ENCODE data around the gene DNAJC18.

DNA sequence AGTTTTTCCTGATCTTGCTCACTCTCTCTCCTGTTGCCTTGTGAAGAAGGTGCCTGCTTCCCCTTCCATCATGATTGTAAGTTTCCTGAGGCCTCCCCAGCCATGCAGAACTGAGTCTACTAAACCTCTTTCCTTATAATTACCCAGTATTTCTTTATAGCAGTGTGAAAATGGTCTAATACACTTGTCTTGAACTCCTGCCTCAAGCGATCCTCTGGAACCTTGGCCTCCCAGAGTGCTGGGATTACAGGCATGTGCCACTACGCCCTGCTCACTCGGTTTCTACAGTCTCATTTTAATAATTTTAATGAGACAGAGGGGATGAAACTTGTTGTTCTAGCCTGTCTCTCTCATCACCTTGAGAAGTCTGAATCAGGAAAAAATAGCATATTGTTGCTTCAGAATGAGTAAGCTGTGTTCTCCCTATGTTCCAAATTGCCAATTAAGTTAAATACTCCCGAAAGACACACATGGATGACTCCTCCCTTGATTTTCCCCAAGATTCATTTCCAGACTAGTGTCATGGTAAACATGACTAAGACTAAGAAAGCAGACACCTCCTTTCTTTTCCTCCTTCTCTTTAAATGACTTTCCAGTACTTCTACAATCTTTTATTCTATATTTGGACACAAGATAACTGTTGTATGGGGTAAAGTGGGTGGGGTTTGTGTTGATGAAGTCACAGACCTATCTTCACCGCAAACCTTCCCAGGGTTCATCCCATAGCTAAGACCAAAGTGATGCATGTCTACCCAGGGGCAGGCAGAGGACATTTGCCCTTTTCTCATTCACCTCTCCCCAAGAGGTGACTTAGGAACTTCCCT lies 7.8 kb upstream of the DNAJC18 start:
- TF ChIP-seq POU6F1 (CRISPR knock-in tag; IDR thresholded peaks at IDR 0.05; ENCODE audit: borderline replicate concordance, low read depth) (no peak), PPARA (CRISPR knock-in tag; IDR thresholded peaks at IDR 0.05; ENCODE audit: borderline replicate concordance) (no peak), ZC3H10 (CRISPR knock-in tag; IDR thresholded peaks at IDR 0.05) (no peak), ARNTL (CRISPR knock-in tag; IDR thresholded peaks at IDR 0.05; ENCODE audit: borderline replicate concordance, low read depth) (no peak), RARB (CRISPR knock-in tag; IDR thresholded peaks at IDR 0.05) (no peak), ZNF70 (CRISPR knock-in tag; IDR thresholded peaks at IDR 0.05) (no peak), SNAI2 (CRISPR knock-in tag; IDR thresholded peaks at IDR 0.05) (no peak), ESRRG (CRISPR knock-in tag; IDR thresholded peaks at IDR 0.05) (no peak), ZNF8 (CRISPR knock-in tag; IDR thresholded peaks at IDR 0.05) (no peak)
- TF ChIP-seq, protein P1, sequence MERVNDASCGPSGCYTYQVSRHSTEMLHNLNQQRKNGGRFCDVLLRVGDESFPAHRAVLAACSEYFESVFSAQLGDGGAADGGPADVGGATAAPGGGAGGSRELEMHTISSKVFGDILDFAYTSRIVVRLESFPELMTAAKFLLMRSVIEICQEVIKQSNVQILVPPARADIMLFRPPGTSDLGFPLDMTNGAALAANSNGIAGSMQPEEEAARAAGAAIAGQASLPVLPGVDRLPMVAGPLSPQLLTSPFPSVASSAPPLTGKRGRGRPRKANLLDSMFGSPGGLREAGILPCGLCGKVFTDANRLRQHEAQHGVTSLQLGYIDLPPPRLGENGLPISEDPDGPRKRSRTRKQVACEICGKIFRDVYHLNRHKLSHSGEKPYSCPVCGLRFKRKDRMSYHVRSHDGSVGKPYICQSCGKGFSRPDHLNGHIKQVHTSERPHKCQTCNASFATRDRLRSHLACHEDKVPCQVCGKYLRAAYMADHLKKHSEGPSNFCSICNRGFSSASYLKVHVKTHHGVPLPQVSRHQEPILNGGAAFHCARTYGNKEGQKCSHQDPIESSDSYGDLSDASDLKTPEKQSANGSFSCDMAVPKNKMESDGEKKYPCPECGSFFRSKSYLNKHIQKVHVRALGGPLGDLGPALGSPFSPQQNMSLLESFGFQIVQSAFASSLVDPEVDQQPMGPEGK (CRISPR knock-in tag; IDR thresholded peaks at IDR 0.05; ENCODE audit: borderline replicate concordance): no peak
